SK-N-SH treated with all-trans-retinoic acid at 6 μM for 48 hours (cell line): ENCODE measurements around the gene PLXNC1.
A peak's percentile ranks its signal among the peaks of the same experiment; 100 is the strongest.

Experiments
- ATAC-seq: fragments of 200-7000 bp; cut with Tn5 transposase; 3 replicates; pipeline ENCODE4 v1.9.1; 2020; ENCODE audit warnings: mild to moderate bottlenecking, moderate library complexity
- ARNTL ChIP-seq: fragments of 450-650 bp; formaldehyde crosslinking; IDR thresholded peaks from 2 replicates; pipeline ENCODE4 v1.5.0; 2020; ENCODE audit warnings: low read depth, mild to moderate bottlenecking, moderate library complexity, borderline replicate concordance
- BACH2 ChIP-seq: fragments of 250-450 bp; sonication (Bioruptor Pico); IDR thresholded peaks from 2 replicates; pipeline ENCODE4 v1.9.0; 2021; ENCODE audit warnings: mild to moderate bottlenecking, borderline replicate concordance
- CREB5 ChIP-seq: fragments of 250-450 bp; sonication (Bioruptor Pico); IDR thresholded peaks from 2 replicates; pipeline ENCODE4 v1.5.1; 2020; ENCODE audit warnings: low read depth, mild to moderate bottlenecking, moderate library complexity
- CSDC2 ChIP-seq: fragments of 250-450 bp; sonication (Bioruptor Pico); IDR thresholded peaks from 2 replicates; pipeline ENCODE4 v1.5.0; 2020; ENCODE audit warnings: mild to moderate bottlenecking, moderate library complexity
- CSRNP3 ChIP-seq: fragments of 250-450 bp; sonication (Bioruptor Pico); IDR thresholded peaks from 2 replicates; pipeline ENCODE4 v1.5.1; 2021; ENCODE audit warnings: mild to moderate bottlenecking, moderate library complexity
- ESRRG ChIP-seq: fragments of 250-450 bp; sonication (Bioruptor Pico); IDR thresholded peaks from 2 replicates; pipeline ENCODE4 v1.6.1; 2021; ENCODE audit warnings: mild to moderate bottlenecking
- GLIS3 ChIP-seq: fragments of 250-450 bp; sonication (Bioruptor Pico); IDR thresholded peaks from 2 replicates; pipeline ENCODE4 v1.5.0; 2020; ENCODE audit warnings: mild to moderate bottlenecking, moderate library complexity
- ISL1 ChIP-seq: fragments of 250-450 bp; sonication (Bioruptor Pico); IDR thresholded peaks from 2 replicates; pipeline ENCODE4 v2.1.2; 2022; ENCODE audit warnings: mild to moderate bottlenecking, moderate library complexity
- PATZ1 ChIP-seq: fragments of 250-450 bp; sonication (Bioruptor Pico); IDR thresholded peaks from 2 replicates; pipeline ENCODE4 v1.8.0; 2020; ENCODE audit warnings: mild to moderate bottlenecking, moderate library complexity, borderline replicate concordance
- POU6F1 ChIP-seq: fragments of 250-450 bp; sonication (Bioruptor Pico); IDR thresholded peaks from 2 replicates; pipeline ENCODE4 v1.8.0; 2021; ENCODE audit warnings: low read depth, mild to moderate bottlenecking, moderate library complexity, borderline replicate concordance
- PPARA ChIP-seq: fragments of 250-450 bp; sonication (Bioruptor Pico); IDR thresholded peaks from 2 replicates; pipeline ENCODE4 v1.5.0; 2020; ENCODE audit warnings: mild to moderate bottlenecking, borderline replicate concordance
- RARB ChIP-seq: fragments of 250-450 bp; sonication (Bioruptor Pico); IDR thresholded peaks from 2 replicates; pipeline ENCODE4 v1.8.0; 2021; ENCODE audit warnings: mild to moderate bottlenecking, moderate library complexity
- SNAI2 ChIP-seq: fragments of 250-450 bp; sonication (Bioruptor Pico); IDR thresholded peaks from 2 replicates; pipeline ENCODE4 v1.5.0; 2020; ENCODE audit warnings: mild to moderate bottlenecking, moderate library complexity
- TCF4 ChIP-seq: fragments of 250-450 bp; sonication (Bioruptor Pico); IDR thresholded peaks from 2 replicates; pipeline ENCODE4 v1.8.0; 2021; ENCODE audit warnings: mild to moderate bottlenecking, moderate library complexity, borderline replicate concordance
- TOX ChIP-seq: fragments of 250-450 bp; sonication (Bioruptor Pico); IDR thresholded peaks from 2 replicates; pipeline ENCODE4 v1.8.0; 2021; ENCODE audit warnings: mild to moderate bottlenecking, moderate library complexity, borderline replicate concordance
- TSHZ2 ChIP-seq: fragments of 250-450 bp; sonication (Bioruptor Pico); IDR thresholded peaks from 2 replicates; pipeline ENCODE4 v1.5.0; 2020; ENCODE audit warnings: mild to moderate bottlenecking, moderate library complexity
- ZC3H10 ChIP-seq: fragments of 250-450 bp; sonication (Bioruptor Pico); IDR thresholded peaks from 2 replicates; pipeline ENCODE4 v1.5.1; 2021; ENCODE audit warnings: mild to moderate bottlenecking, moderate library complexity
- ZFP3 ChIP-seq: fragments of 250-450 bp; sonication (Bioruptor Pico); IDR thresholded peaks from 2 replicates; pipeline ENCODE4 v1.5.0; 2020; ENCODE audit warnings: mild to moderate bottlenecking, moderate library complexity
- ZNF565 ChIP-seq: fragments of 450-650 bp; formaldehyde crosslinking; conservative IDR thresholded peaks from 2 replicates; pipeline ENCODE4 v1.5.0; 2020; ENCODE audit warnings: low read depth, mild to moderate bottlenecking, moderate library complexity
- ZNF8 ChIP-seq: fragments of 450-650 bp; formaldehyde crosslinking; IDR thresholded peaks from 2 replicates; pipeline ENCODE4 v1.5.0; 2020; ENCODE audit warnings: mild to moderate bottlenecking, moderate library complexity

The PLXNC1 gene

GRCh38 chr12:94265539-94265938 is 117.2 kb downstream of the PLXNC1 start:
- ATAC-seq = no peak
- TF ChIP-seq PPARA (CRISPR knock-in tag) = no peak
- no peak for TF ChIP-seq ZNF8 (CRISPR knock-in tag)
- TF ChIP-seq RARB (CRISPR knock-in tag) = no peak
- TF ChIP-seq ESRRG (CRISPR knock-in tag) = no peak
- no peak for TF ChIP-seq CSDC2 (CRISPR knock-in tag)
- no peak for TF ChIP-seq TSHZ2 (CRISPR knock-in tag)
- TF ChIP-seq SNAI2 = no peak
- TF ChIP-seq ARNTL (CRISPR knock-in tag) = no peak
- no peak for TF ChIP-seq ZNF565 (CRISPR knock-in tag)
- TF ChIP-seq ZFP3 (CRISPR knock-in tag) = no peak
- no peak for TF ChIP-seq BACH2 (CRISPR knock-in tag)
- no peak for TF ChIP-seq ZC3H10 (CRISPR knock-in tag)
- TF ChIP-seq GLIS3 (CRISPR knock-in tag) = no peak
- no peak for TF ChIP-seq POU6F1 (CRISPR knock-in tag)

- no peak for ATAC-seq
- TF ChIP-seq ZFP3 (CRISPR knock-in tag) = no peak
- TF ChIP-seq PATZ1 = no peak
- no peak for TF ChIP-seq TCF4 (CRISPR knock-in tag)
- TF ChIP-seq ZC3H10 (CRISPR knock-in tag) = no peak
- no peak for TF ChIP-seq ZNF8 (CRISPR knock-in tag)
- no peak for TF ChIP-seq SNAI2
- no peak for TF ChIP-seq RARB (CRISPR knock-in tag)
- no peak for TF ChIP-seq CSDC2 (CRISPR knock-in tag)
- TF ChIP-seq CREB5 (CRISPR knock-in tag) = no peak
- no peak for TF ChIP-seq TOX (CRISPR knock-in tag)
- TF ChIP-seq GLIS3 (CRISPR knock-in tag) = no peak
Observed at GRCh38 chr12:94265966-94266745, 117.8 kb downstream of the PLXNC1 start.

GRCh38 chr12:94266796-94267536 is 118.6 kb downstream of the PLXNC1 start:
- TF ChIP-seq CSRNP3 (CRISPR knock-in tag) (no peak), ISL1 (CRISPR knock-in tag) (0 out of 2 replicates have a peak, but pooled peaks have one; percentile 28)
- ATAC-seq = no peak
